ENCODE measurements around the gene MIPOL1.

The MIPOL1 gene

DNA sequence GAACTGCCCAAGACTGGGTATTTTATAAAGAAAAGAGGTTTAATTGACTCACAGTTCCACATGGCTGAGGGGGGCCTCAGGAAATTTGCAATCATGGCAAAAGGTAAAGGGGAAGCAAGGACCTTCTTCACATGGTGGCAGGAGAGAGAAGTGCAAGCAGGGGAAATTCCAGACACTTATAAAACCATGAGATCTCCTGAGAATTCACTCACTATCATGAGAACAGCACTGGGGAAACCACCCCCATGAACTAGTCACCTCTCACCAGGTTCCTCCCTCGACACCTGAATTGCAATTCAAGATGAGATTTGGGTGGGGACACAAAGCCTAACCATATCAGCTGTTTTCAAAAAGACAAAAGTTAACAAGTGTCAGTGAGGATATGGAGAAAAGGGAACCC lies 284.7 kb downstream of the MIPOL1 start:
- Mint-ChIP-seq H3K27me3 (no peaks in the 10 kb centered on the region), H3K4me1 (ENCODE audit: low read depth) (no peaks in the 10 kb centered on the region), H3K27ac (no peak overlapping the region), H3K9me3 (peaks cover 31% of the 10 kb centered on the region), H3K36me3 (ENCODE audit: low read depth) (no peaks in the 10 kb centered on the region), H3K4me3 (no peak overlapping the region)
- no peak for DNase-seq

DNA sequence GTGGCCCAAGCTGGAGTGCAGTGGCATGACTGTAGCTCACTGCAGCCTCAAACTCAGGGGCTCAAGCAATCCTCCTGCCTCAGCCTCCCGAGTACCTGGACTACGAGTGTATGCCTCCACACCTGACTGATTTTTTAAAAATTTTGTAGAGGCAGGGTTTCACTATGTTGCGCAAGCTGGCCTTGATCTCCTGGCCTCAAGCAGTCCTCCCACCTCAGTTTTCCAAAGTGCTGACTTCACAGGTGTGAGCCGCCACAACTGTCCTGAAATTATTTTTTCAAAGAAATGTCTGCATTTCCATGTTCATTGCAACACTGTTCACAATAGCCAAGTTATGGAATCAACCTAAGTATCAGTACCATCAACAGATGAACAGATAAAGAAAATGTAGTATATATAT lies 285.9 kb downstream of the MIPOL1 start:
- Mint-ChIP-seq H3K9me3 (peaks cover 28% of the 10 kb centered on the region), H3K4me1 (ENCODE audit: low read depth) (no peaks in the 10 kb centered on the region), H3K4me3 (no peak overlapping the region), H3K27me3 (no peaks in the 10 kb centered on the region), H3K27ac (no peak overlapping the region), H3K36me3 (ENCODE audit: low read depth) (no peaks in the 10 kb centered on the region)
- DNase-seq = no peak

DNA sequence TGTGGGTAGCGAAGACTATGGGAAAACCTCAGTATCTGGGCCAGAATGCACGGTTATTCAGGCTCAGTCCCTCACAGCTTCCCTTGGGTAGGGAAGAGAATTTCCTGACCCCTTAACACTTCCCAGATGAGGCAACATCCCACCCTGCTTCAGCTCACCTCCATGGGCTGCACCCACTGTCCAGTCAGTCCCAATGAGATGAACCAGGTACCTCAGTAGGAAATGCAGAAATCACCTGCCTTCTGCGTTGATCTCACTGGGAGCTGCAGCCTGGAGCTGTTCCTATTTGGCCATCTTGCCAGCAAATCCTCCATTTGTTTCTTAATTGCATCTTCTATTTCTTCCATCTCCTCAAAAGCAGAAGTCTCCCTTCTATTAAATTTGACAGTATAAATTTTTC lies 292.9 kb downstream of the MIPOL1 start:
- Mint-ChIP-seq H3K4me1 (ENCODE audit: low read depth) (no peaks in the 10 kb centered on the region), H3K27me3 (no peaks in the 10 kb centered on the region), H3K27ac (no peak overlapping the region), H3K4me3 (no peak overlapping the region), H3K9me3 (peaks cover 13% of the 10 kb centered on the region), H3K36me3 (ENCODE audit: low read depth) (no peaks in the 10 kb centered on the region)
- no peak for DNase-seq

DNA sequence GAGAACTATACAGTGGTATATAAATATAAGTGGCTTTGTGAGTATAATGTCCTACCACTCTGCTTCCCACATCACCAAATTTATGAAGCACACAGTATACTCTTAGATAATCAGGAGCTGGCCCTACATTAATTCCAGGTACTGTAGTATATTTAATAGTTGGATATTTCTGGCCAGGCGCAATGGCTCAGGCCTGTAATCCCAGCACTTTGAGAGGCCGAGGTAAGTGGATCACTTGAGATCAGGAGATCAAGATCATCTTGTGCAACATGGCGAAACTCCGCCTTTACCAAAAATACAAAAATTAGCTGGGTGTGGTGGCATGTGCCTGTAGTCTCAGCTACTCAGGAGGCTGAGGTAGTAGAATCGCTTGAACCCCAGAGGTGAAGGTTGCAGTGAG lies 293.3 kb downstream of the MIPOL1 start:
- Mint-ChIP-seq H3K27ac (no peak overlapping the region), H3K27me3 (no peaks in the 10 kb centered on the region), H3K4me1 (ENCODE audit: low read depth) (no peaks in the 10 kb centered on the region), H3K9me3 (peaks cover 13% of the 10 kb centered on the region), H3K4me3 (no peak overlapping the region), H3K36me3 (ENCODE audit: low read depth) (no peaks in the 10 kb centered on the region)
- no peak for DNase-seq

DNA sequence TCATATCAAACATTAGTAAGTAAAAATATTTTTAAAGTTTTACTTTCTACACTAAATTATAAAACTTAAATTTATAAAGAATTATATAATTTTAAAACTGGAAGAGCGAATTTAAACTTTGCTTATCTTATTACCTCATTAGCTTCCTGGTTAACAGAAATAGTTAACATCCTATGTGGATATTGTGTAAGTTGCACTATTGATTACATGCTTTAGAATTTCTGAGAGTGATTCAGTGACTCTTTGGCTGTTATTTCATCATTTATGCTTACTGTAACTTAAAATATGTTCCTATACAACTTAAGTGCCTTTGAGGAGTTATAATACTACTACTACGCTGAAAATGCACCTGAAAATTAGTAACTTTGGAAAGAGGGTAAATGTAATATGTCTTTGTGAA lies 295.9 kb downstream of the MIPOL1 start:
- Mint-ChIP-seq H3K27ac (no peak overlapping the region), H3K9me3 (peaks cover 4% of the 10 kb centered on the region), H3K27me3 (no peaks in the 10 kb centered on the region), H3K4me3 (no peak overlapping the region), H3K36me3 (ENCODE audit: low read depth) (no peaks in the 10 kb centered on the region), H3K4me1 (ENCODE audit: low read depth) (no peaks in the 10 kb centered on the region)
- no peak for DNase-seq

DNA sequence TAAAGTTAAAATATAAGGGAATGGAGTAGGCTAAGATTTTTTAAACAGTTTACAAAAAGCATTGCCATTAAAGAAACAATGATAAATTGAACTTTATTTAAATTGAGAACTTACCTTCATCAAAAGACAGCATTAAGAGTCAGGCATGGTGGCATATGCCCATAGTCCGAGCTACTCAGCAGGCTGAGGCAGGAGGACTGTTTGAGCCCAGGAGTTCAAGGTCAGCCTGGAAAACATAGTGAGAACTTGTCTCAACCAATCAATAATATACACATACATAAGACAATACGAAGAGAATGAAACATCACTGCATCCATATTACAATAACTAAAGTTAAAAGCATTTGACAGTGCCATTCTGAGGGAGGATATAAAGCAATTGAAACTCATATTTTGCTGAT lies 299.7 kb downstream of the MIPOL1 start:
- H3K27ac Mint-ChIP-seq = no peak overlapping the region
- no peaks in the 10 kb centered on the region for H3K4me1 Mint-ChIP-seq (ENCODE audit: low read depth)
- no peak overlapping the region for H3K4me3 Mint-ChIP-seq

DNA sequence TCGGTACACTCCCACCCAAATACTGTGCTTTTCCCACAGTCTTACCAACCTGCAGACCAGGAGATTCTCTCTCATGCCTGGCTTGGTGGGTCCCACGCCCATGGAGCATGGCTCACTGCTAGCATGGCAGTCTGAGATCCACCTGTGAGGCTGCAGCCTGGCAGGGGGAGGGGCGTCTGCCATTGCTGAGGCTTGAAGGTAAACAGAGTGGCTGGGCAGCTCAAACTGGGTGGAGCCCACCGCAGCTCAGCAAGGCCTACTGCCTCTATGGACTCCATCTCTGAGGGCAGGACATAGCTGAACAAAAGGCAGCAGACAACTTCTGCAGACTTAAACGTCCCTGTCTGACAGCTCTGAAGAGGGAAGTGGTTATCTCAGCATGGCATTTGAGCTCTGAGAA lies 304.1 kb downstream of the MIPOL1 start:
- Mint-ChIP-seq H3K4me3 (no peak overlapping the region), H3K36me3 (ENCODE audit: low read depth) (no peaks in the 10 kb centered on the region), H3K27ac (no peak overlapping the region)

More for the DNA sequence above, 299.7 kb downstream of the MIPOL1 start:
- no peak for DNase-seq
- H3K36me3 Mint-ChIP-seq (ENCODE audit: low read depth) = no peaks in the 10 kb centered on the region
- peaks cover 6% of the 10 kb centered on the region for H3K9me3 Mint-ChIP-seq
- H3K27me3 Mint-ChIP-seq = no peaks in the 10 kb centered on the region

DNA sequence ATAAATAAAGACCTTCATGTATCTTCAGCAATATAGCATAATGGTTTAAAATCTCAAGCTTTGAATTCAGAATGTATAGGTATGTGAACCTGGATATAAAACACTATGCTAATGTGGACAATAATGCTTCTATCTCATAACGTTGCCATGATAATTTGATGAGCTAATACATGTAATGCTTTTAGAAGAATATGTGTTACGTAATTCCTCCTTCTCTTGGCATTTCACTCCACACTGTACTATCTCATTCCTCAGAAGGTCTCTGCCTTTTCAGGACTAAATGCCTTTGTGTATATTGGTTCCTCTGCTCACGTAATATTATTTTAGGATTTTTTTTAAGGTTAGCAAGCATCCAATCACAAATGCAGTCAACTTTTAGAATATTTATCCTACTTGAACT lies 310.8 kb downstream of the MIPOL1 start:
- H3K9me3 Mint-ChIP-seq = peaks cover 8% of the 10 kb centered on the region
- H3K27ac Mint-ChIP-seq = no peak overlapping the region
- H3K36me3 Mint-ChIP-seq (ENCODE audit: low read depth) = no peaks in the 10 kb centered on the region
- H3K4me3 Mint-ChIP-seq = no peak overlapping the region
- DNase-seq = no peak
- H3K27me3 Mint-ChIP-seq = no peaks in the 10 kb centered on the region
- no peaks in the 10 kb centered on the region for H3K4me1 Mint-ChIP-seq (ENCODE audit: low read depth)

More for the DNA sequence above, 304.1 kb downstream of the MIPOL1 start:
- Mint-ChIP-seq H3K4me1 (ENCODE audit: low read depth) (no peaks in the 10 kb centered on the region), H3K9me3 (peaks cover 9% of the 10 kb centered on the region), H3K27me3 (no peaks in the 10 kb centered on the region)
- DNase-seq = no peak

DNA sequence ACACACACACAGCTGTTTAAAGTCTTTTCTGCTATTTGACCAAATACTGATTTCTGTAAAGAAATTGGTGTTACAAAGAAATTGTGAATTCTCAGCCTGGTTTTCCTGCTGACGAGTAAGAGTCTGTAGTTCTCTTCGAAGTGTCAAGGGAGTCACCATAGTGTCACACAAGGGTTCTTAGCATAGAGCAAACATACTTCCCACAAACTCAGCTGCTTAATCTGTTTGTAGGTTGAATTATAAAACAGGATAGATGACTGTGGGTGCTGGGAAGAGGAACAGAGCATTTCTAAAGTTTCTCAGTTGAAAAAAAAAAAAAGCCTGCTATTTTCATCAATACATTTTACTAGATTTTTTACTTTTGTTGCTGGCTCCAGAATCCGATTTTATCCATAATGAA lies 314.4 kb downstream of the MIPOL1 start:
- no peaks in the 10 kb centered on the region for H3K36me3 Mint-ChIP-seq (ENCODE audit: low read depth)
- peaks cover 2% of the 10 kb centered on the region for H3K9me3 Mint-ChIP-seq
- H3K4me3 Mint-ChIP-seq = no peak overlapping the region
- no peaks in the 10 kb centered on the region for H3K27me3 Mint-ChIP-seq
- no peak overlapping the region for H3K27ac Mint-ChIP-seq
- no peak for DNase-seq
- H3K4me1 Mint-ChIP-seq (ENCODE audit: low read depth) = no peaks in the 10 kb centered on the region

DNA sequence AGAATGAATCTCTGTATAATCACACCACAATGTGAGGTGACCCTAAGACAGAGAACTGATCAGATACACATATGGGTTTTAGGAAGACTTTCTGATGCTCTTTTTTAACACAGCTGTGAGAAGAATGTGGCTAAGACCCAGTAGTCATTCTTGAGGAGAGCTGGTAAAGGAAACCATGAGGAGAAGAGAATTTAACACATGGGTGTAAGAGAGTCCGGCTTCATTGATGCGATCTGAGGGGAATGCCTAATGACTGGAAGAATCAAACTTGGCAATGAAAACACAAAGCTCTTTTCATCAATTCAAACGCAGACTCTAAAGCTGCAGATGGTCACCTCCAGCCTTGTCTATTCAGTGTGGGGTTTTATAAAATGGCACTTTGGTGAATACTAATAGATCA lies 318.0 kb downstream of the MIPOL1 start:
- no peak overlapping the region for H3K27ac Mint-ChIP-seq
- H3K4me1 Mint-ChIP-seq (ENCODE audit: low read depth) = no peaks in the 10 kb centered on the region
- H3K36me3 Mint-ChIP-seq (ENCODE audit: low read depth) = no peaks in the 10 kb centered on the region
- H3K9me3 Mint-ChIP-seq = no peaks in the 10 kb centered on the region
- no peaks in the 10 kb centered on the region for H3K27me3 Mint-ChIP-seq
- no peak for DNase-seq
- no peak overlapping the region for H3K4me3 Mint-ChIP-seq

DNA sequence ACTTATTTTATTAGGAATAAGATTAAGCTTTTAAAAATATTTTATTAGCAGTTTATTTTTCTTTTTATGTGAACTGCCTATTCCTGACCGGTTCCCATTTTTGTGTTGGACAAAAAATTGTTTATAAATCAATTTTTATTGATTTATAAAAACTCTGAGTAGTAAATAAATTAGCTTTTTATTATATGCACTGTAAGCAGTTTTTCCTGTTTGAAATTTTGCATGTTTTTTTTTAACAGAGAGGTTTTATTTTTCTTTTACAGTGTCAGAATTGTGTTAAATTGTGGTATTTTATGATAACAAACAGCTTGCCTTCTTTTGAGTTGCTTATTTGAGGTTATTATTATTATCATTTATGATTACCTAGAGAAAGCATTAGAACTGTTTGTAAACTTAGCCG lies 329.3 kb downstream of the MIPOL1 start:
- H3K4me3 Mint-ChIP-seq = no peak overlapping the region
- H3K36me3 Mint-ChIP-seq (ENCODE audit: low read depth) = no peaks in the 10 kb centered on the region
- no peak overlapping the region for H3K27ac Mint-ChIP-seq
- no peak for DNase-seq
- H3K27me3 Mint-ChIP-seq = no peaks in the 10 kb centered on the region
- no peaks in the 10 kb centered on the region for H3K4me1 Mint-ChIP-seq (ENCODE audit: low read depth)
- no peaks in the 10 kb centered on the region for H3K9me3 Mint-ChIP-seq

DNA sequence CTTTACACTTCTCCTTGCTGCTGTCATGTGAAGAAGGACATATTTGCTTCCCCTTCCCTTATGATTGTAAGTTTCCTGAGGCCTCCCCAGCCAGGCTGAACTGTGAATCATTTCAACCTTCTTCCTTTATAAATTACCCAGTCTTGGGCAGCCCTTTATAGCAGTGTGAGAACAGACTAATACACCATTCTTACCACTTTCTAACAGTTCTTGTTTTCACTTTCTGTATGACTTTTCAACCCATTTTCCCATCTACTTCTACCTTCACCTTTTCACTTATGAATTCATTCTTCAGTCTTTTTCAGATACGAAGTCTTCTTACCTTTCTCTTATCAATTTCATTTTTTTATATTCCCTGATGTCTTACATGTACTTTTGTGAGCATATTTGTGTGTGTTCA lies 342.3 kb downstream of the MIPOL1 start:
- Mint-ChIP-seq H3K27ac (no peak overlapping the region), H3K36me3 (ENCODE audit: low read depth) (no peaks in the 10 kb centered on the region), H3K9me3 (no peaks in the 10 kb centered on the region), H3K4me3 (no peak overlapping the region), H3K27me3 (no peaks in the 10 kb centered on the region), H3K4me1 (ENCODE audit: low read depth) (no peaks in the 10 kb centered on the region)
- no peak for DNase-seq

DNA sequence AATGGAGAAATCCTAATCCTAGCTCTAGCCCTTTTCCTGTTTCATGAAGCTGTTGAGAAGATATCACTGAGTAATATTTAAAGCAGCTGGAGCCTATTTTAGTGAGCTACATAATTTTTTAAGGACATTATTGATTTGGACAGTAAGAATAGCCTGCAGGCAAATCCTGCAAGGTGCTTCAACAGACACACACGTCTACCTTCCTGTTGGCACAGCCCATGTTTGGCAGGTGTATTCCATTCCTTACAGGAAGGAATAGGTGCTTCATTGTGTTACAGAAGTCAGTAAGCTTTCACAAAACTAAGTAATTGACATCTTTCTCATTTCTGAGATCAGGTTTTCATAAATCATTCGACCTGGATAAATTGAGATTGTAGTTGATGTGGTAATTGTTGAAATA lies 346.7 kb downstream of the MIPOL1 start:
- Mint-ChIP-seq H3K27ac (no peak overlapping the region), H3K36me3 (ENCODE audit: low read depth) (no peaks in the 10 kb centered on the region), H3K9me3 (no peaks in the 10 kb centered on the region), H3K4me1 (ENCODE audit: low read depth) (no peaks in the 10 kb centered on the region), H3K4me3 (no peak overlapping the region), H3K27me3 (no peaks in the 10 kb centered on the region)
- DNase-seq = no peak

DNA sequence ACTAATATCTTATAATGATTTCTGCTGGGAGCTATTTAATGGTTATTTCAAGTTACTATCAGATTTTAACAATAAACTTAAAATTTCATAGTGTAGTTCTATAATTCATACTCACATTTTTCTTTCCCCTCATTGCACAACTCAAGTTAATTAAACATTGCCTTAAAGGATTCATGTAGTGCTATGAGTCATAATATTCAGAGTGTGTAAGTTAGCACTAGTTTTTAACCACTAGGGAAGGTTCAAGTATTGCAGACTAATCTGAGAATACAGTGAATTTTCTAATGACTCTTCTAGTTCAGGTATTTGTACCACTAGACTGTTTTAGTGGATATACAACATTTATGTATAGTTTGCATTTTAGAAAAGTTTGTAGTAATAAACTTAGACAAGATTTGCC lies 347.4 kb downstream of the MIPOL1 start:
- Mint-ChIP-seq H3K27ac (no peak overlapping the region), H3K27me3 (no peaks in the 10 kb centered on the region), H3K36me3 (ENCODE audit: low read depth) (no peaks in the 10 kb centered on the region), H3K4me3 (no peak overlapping the region), H3K4me1 (ENCODE audit: low read depth) (no peaks in the 10 kb centered on the region), H3K9me3 (no peaks in the 10 kb centered on the region)
- no peak for DNase-seq

DNA sequence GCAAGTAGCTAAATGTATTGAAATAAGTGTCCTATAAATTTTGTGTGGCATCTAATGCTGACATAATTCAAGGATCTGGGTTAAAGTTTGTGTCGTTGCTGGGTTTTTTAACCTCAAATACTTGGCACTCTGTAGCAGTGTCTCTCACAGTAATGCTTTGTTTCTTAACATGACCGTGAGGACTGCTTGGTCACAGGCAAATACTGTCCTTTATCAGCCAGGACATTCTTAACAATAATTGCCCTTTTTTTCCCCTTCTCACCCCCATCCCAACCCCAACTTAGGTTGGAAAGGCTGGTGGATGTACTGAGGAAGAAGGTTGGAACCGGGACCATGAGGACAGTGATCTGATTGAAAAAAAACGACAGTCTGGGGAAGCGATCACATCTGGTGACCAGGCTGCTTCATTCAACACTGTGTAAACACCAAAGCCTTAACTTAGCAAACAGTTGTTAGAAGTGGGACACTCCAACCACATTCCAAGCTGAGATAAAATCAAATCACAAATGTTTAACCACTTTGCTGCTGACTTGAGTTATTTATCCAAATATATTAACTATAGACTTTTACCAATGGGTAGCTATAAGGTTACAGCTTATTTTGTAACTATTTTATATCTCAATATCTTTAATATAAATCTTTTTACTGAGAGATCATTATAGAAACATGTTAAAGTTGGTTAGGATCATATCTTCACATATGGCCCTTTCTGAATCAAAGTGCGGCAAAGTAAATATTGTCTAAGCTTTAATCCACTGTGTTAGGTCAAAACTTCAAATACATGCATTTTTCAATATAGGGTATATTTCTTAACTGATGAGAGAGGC lies 349.1 kb downstream of the MIPOL1 start:
- Mint-ChIP-seq H3K27ac (no peak overlapping the region), H3K27me3 (no peaks in the 10 kb centered on the region), H3K4me3 (no peak overlapping the region), H3K9me3 (no peaks in the 10 kb centered on the region), H3K36me3 (ENCODE audit: low read depth) (no peaks in the 10 kb centered on the region), H3K4me1 (ENCODE audit: low read depth) (no peaks in the 10 kb centered on the region)
- DNase-seq = no peak

DNA sequence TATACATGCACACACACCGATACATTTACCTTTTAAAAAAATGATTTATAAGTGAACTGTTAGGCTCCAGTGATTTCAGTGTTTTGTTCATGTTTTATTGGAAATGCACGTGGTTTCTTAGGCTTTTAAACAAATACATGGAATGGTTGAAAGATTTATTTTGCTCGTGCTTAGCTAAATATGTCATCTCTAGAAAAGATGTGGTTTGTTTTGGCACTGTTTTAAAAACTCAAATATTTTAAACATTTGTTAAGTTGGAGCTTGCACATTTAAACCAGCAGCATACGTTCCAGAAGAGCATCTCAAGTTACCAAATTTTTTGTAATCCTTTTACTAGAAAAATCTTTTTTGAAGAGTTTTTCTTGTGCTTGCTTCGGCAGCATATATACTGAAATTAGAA lies 352.8 kb downstream of the MIPOL1 start:
- no peak for DNase-seq
- Mint-ChIP-seq H3K27ac (no peak overlapping the region), H3K4me1 (ENCODE audit: low read depth) (no peaks in the 10 kb centered on the region), H3K4me3 (no peak overlapping the region), H3K27me3 (no peaks in the 10 kb centered on the region), H3K36me3 (ENCODE audit: low read depth) (no peaks in the 10 kb centered on the region), H3K9me3 (peaks cover 8% of the 10 kb centered on the region)

Data from activated T-cell treated with anti-CD3 and anti-CD28 coated beads, Interleukin-2, amount 50 U/mL, for 24 hours (primary cell).